H1 (cell line): ENCODE data around the gene C3orf20. TPM values are rescaled to one million over a fixed set of nuclear protein-coding genes. Genes with fewer than 3 reads are reported as not detected.

Source experiments
- CTCF ChIA-PET: fragments of 300-600 bp; sonication (Branson Sonifier 250); formaldehyde crosslinking; loops from one replicate; lab custom pipeline; 2021; ENCODE audit not compliant: partially characterized antibody; lab: Charles Lee
- POLR2A ChIA-PET: fragments of 300-600 bp; sonication (Branson Sonifier 250); formaldehyde crosslinking; loops from one replicate; lab custom pipeline; 2021; ENCODE audit warnings: inconsistent platforms; ENCODE audit not compliant: partially characterized antibody; lab: Charles Lee
- DNase-seq, 2 experiments: peaks; one replicate each; pipeline versions ENCODE4 v3.0.0 to v3.0.0-alpha.2; 2010 to 2022; ENCODE audit warnings: low spot score in 2 of 2, low read depth in 1 of 2, mixed read lengths in 1 of 2
- FAIRE-seq: peaks from 2 replicates; lab custom pipeline; 2011; peaks lifted over from hg19 to GRCh38; lab: Jason Lieb, UNC
- H2AFZ ChIP-seq: 2 replicates; pipeline ENCODE4 v1.8.1; 2012; ENCODE audit warnings: low read length, inconsistent platforms
- H2AK5ac ChIP-seq: 2 replicates; pipeline ENCODE4 v1.6.1; 2013; ENCODE audit warnings: low read depth, low read length
- H2BK120ac ChIP-seq: replicated peaks from 2 replicates; pipeline ENCODE3; 2013; ENCODE audit warnings: low read depth, low read length, inconsistent platforms
- H2BK12ac ChIP-seq: 2 replicates; pipeline ENCODE4 v1.6.1; 2013; ENCODE audit warnings: low read depth, low read length
- H2BK15ac ChIP-seq: 2 replicates; pipeline ENCODE4 v1.6.1; 2013; ENCODE audit warnings: low read length
- H2BK20ac ChIP-seq: 2 replicates; pipeline ENCODE4 v1.6.1; 2013; ENCODE audit warnings: low read length
- H2BK5ac ChIP-seq: 2 replicates; pipeline ENCODE4 v1.6.1; 2013; ENCODE audit warnings: low read depth, low read length
- H3K14ac ChIP-seq: 2 replicates; pipeline ENCODE4 v1.6.1; 2013; ENCODE audit warnings: inconsistent platforms; ENCODE audit not compliant: insufficient read length
- H3K18ac ChIP-seq: 2 replicates; pipeline ENCODE4 v1.6.1; 2013; ENCODE audit warnings: low read length; ENCODE audit errors: extremely low read depth
- H3K23ac ChIP-seq: 2 replicates; pipeline ENCODE4 v1.6.1; 2013; ENCODE audit warnings: inconsistent platforms; ENCODE audit not compliant: insufficient read length
- H3K23me2 ChIP-seq: 2 replicates; pipeline ENCODE4 v1.6.1; 2013; ENCODE audit warnings: low read depth, low read length
- H3K27ac ChIP-seq: 2 replicates; pipeline ENCODE4 v1.6.1; 2011; ENCODE audit warnings: low read depth, low read length, inconsistent platforms
- H3K27me3 ChIP-seq, 4 experiments: replicated peaks in 1 of 4; 1 replicate in 1 of 4; 2 replicates in 3 of 4; pipeline versions ENCODE4 v1.6.1 to v1.8.1; 2011 to 2013; ENCODE audit warnings: low read length in 3 of 4, mild to moderate bottlenecking in 3 of 4, inconsistent platforms in 2 of 4, mixed read lengths in 2 of 4, moderate library complexity in 1 of 4; ENCODE audit not compliant: control insufficient read depth in 3 of 4, insufficient read depth in 3 of 4; ENCODE audit errors: extremely low read depth in 1 of 4
- H3K36me3 ChIP-seq, 4 experiments: 2 replicates each; pipeline versions ENCODE4 v1.6.1 to v1.8.1; 2011 to 2013; ENCODE audit warnings: mild to moderate bottlenecking in 4 of 4, low read length in 3 of 4, moderate library complexity in 2 of 4, control low read depth in 1 of 4, inconsistent platforms in 1 of 4; ENCODE audit not compliant: insufficient read depth in 4 of 4, control insufficient read depth in 2 of 4
- H3K4ac ChIP-seq: replicated peaks from 2 replicates; pipeline ENCODE3; 2013; ENCODE audit warnings: low read length, low read depth, mixed read lengths, inconsistent platforms; ENCODE audit not compliant: insufficient read length
- H3K4me1 ChIP-seq, 4 experiments: replicated peaks in 1 of 4; 1 replicate in 1 of 4; 2 replicates in 3 of 4; pipeline versions ENCODE4 v1.6.1 to v1.8.1; 2011 to 2013; ENCODE audit warnings: low read length in 3 of 4, inconsistent platforms in 2 of 4, mixed read lengths in 1 of 4; ENCODE audit not compliant: insufficient read depth in 4 of 4, control insufficient read depth in 3 of 4
- H3K4me2 ChIP-seq, 2 experiments: 2 replicates each; pipeline versions ENCODE4 v1.6.1 to v1.8.1; 2011 to 2013; ENCODE audit warnings: low read depth in 2 of 2, low read length in 2 of 2, control low read depth in 1 of 2, inconsistent platforms in 1 of 2, mild to moderate bottlenecking in 1 of 2; ENCODE audit not compliant: insufficient read depth in 1 of 2
- H3K4me3 ChIP-seq, 4 experiments: fragments of 200-600, 300-600 bp in 1 of 4; sonication (generic), shearing (Covaris generic), sonication (Bioruptor Twin) in 1 of 4; 2 replicates each; pipeline versions ENCODE4 v1.5.1 to v1.8.1; 2011 to 2016; ENCODE audit warnings: low read length in 4 of 4, low read depth in 3 of 4, control low read depth in 2 of 4, inconsistent platforms in 2 of 4, mild to moderate bottlenecking in 2 of 4, mixed read lengths in 1 of 4, moderate library complexity in 1 of 4; ENCODE audit not compliant: insufficient read depth in 2 of 4; ENCODE audit errors: extremely low read depth in 1 of 4
- H3K56ac ChIP-seq: replicated peaks from 2 replicates; pipeline ENCODE3; 2013; ENCODE audit warnings: low read depth, mild to moderate bottlenecking, mixed read lengths, low read length, inconsistent platforms; ENCODE audit not compliant: insufficient read length
- H3K79me1 ChIP-seq: 2 replicates; pipeline ENCODE4 v1.6.1; 2013; ENCODE audit warnings: low read depth, low read length, control low read depth
- H3K79me2 ChIP-seq, 2 experiments: 2 replicates each; pipeline versions ENCODE4 v1.6.1 to v1.8.1; 2012 to 2013; ENCODE audit warnings: low read length in 2 of 2, mild to moderate bottlenecking in 2 of 2, inconsistent platforms in 1 of 2; ENCODE audit not compliant: insufficient read depth in 2 of 2, control insufficient read depth in 1 of 2
- H3K9ac ChIP-seq, 4 experiments: replicated peaks in 1 of 4; 1 replicate in 1 of 4; 2 replicates in 3 of 4; pipeline versions ENCODE4 v1.6.1 to v1.8.1; 2011 to 2013; ENCODE audit warnings: low read depth in 3 of 4, low read length in 3 of 4, control low read depth in 2 of 4, mild to moderate bottlenecking in 2 of 4, moderate library complexity in 2 of 4, inconsistent platforms in 1 of 4; ENCODE audit errors: extremely low read depth in 1 of 4
- H3K9me3 ChIP-seq, 2 experiments: 2 replicates each; pipeline versions ENCODE4 v1.6.1 to v1.8.1; 2012 to 2013; ENCODE audit warnings: mild to moderate bottlenecking in 2 of 2, moderate library complexity in 2 of 2, control low read depth in 1 of 2, inconsistent platforms in 1 of 2, low read depth in 1 of 2, low read length in 1 of 2, mixed read lengths in 1 of 2; ENCODE audit not compliant: insufficient read depth in 2 of 2
- H4K20me1 ChIP-seq, 2 experiments: replicated peaks in 1 of 2; 2 replicates each; pipeline versions ENCODE3 to v1.8.1; 2011 to 2013; ENCODE audit warnings: inconsistent platforms in 2 of 2, low read length in 2 of 2, mild to moderate bottlenecking in 1 of 2; ENCODE audit not compliant: insufficient read depth in 2 of 2, control insufficient read depth in 1 of 2
- H4K5ac ChIP-seq: 2 replicates; pipeline ENCODE4 v1.6.1; 2013; ENCODE audit warnings: low read length, low read depth, mixed read lengths, inconsistent platforms; ENCODE audit not compliant: insufficient read length
- H4K8ac ChIP-seq: 2 replicates; pipeline ENCODE4 v1.8.0; 2013; ENCODE audit warnings: mild to moderate bottlenecking, moderate library complexity, low read length, inconsistent platforms; ENCODE audit not compliant: insufficient read depth; ENCODE audit errors: extremely low read depth
- H4K91ac ChIP-seq: replicated peaks from 2 replicates; pipeline ENCODE3; 2013; ENCODE audit warnings: low read length, mixed read lengths, inconsistent platforms; ENCODE audit not compliant: insufficient read length
- TEAD4 ChIP-seq: IDR thresholded peaks from 2 replicates; pipeline ENCODE4 v1.6.1; 2012; ENCODE audit warnings: low read depth, low read length, inconsistent platforms, mixed read lengths
- WGBS, 2 experiments: shearing (Covaris generic) in 1 of 2; methylation state at CpG; one replicate each; pipeline versions ENCODE4 v1.1.6 to v1.1.7; 2013 to 2015; ENCODE audit warnings: low lambda C conversion rate in 2 of 2, mixed read lengths in 2 of 2, inconsistent platforms in 1 of 2, low coverage in 1 of 2, missing lambda C conversion rate in 1 of 2; ENCODE audit not compliant: insufficient replicate concordance in 2 of 2, insufficient coverage in 1 of 2, insufficient read length in 1 of 2; ENCODE audit errors: extremely low coverage in 1 of 2, missing lambda C conversion rate in 1 of 2; 5-methylcytosine and 5-hydroxymethylcytosine counted together
- polyA plus RNA-seq, 7 experiments: library from polyadenylated mRNA; depleted of rRNA in 3 of 7; stranded (reverse) in 5 of 7; unstranded in 2 of 7; fragments of >200 nt in 5 of 7; fragments of 200-250 nt in 2 of 7; gene quantifications; 1 replicate in 5 of 7; 2 replicates in 1 of 7; 4 replicates in 1 of 7; pipeline versions ENCODE4 v1.2.1 to v1.2.3, GENCODE V29; 2011 to 2013; ENCODE audit warnings: missing spikeins in 2 of 7, mixed read lengths in 2 of 7
- total RNA-seq: library from RNA; stranded (reverse); fragmentation: NEBNext Ultra II Directional; extraction: Animal tissue kit (Norgen Biotek cat#: 25700); gene quantifications from 2 replicates; pipeline ENCODE4 v1.2.1, GENCODE V29; 2021

Gene C3orf20
- total and polyA plus RNA-seq, 2 of the 8 experiments (the other 6 are each of a cell fraction or from before 2014, with no cell fraction given), result not detected

DNA sequence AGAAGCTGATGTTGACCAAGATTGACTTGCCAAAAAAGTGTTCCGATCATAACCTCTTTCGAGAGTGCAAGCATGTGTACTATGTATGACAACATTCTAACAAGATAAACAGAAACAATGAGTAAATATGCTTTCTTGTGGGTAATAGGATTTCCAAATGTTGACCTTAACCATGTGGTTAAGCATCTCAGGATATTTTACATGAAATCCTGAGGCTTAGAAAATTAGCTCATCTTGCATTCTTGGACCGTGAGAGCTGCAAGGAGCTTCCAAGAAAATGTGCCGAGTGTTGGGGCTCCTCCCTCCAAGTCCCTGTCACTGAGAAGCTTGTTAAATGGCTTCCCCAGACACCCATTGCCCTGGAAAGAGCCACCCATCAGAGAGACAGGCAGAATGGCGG is 50.1 kb downstream of the C3orf20 start:
- Histone ChIP-seq H2AK5ac (no peak overlapping the region), H3K23ac (no peak overlapping the region), H3K79me2 (no peaks in the 10 kb centered on the region), H4K20me1 (no peaks in the 10 kb centered on the region), H2BK5ac (no peak overlapping the region), H3K4me2 (no peak overlapping the region), H3K9me3 (no peaks in the 10 kb centered on the region), H4K5ac (no peak overlapping the region), H4K8ac (no peak overlapping the region), H3K4me3 (no peak overlapping the region), H3K27me3 (no peaks in the 10 kb centered on the region), H3K14ac (no peak overlapping the region), H3K18ac (no peak overlapping the region), H2BK120ac (no peak overlapping the region), H3K27ac (no peak overlapping the region), H2AFZ (no peak overlapping the region), H3K56ac (no peak overlapping the region), H2BK15ac (no peak overlapping the region), H3K36me3 (no peaks in the 10 kb centered on the region), H2BK20ac (no peak overlapping the region), H3K23me2 (0 out of 2 replicates have a peak, but pooled peaks cover 3% of the 10 kb centered on the region), H3K9ac (no peak overlapping the region), H3K4ac (no peak overlapping the region), H4K91ac (no peak overlapping the region), H3K79me1 (no peaks in the 10 kb centered on the region), H3K4me1 (no peaks in the 10 kb centered on the region), H2BK12ac (no peak overlapping the region)
- FAIRE-seq, result no peak
- CTCF ChIA-PET, result interaction anchor here (0.8 to 2.1 kb wide), 3 partner anchors 56 to 174 kb away, joined by 3 to 11 read pairs (median 5); no protein-coding TSS in a partner anchor
- 96% methylated on average over 5 of the region's 5 CpGs; no CpG with 5 or more reads in 1 of the 2 experiments for WGBS, 2 experiments
- TF ChIP-seq TEAD4, result no peak
- no peak for DNase-seq
- POLR2A ChIA-PET, result no interaction called here
